Stimulated activated CD8-positive, alpha-beta memory T cell treated with anti-CD3 and anti-CD28 coated beads, Interleukin-15, amount 100 ng/mL, for 24 hours (primary cell): Measurements from ENCODE around the gene PDLIM5.
"Not testable (repeated sequence)": the region's sequence is repeated elsewhere in the genome, so short reads cannot be mapped to it uniquely, and the experiment has no call there.

Experiments
- DNase-seq: peaks from one replicate; pipeline ENCODE4 v3.0.0-alpha.2; 2020; ENCODE audit warnings: low read depth

Gene PDLIM5

GRCh38 chr4:94530073-94530472 lies 78.3 kb downstream of the PDLIM5 start:
- DNase-seq = no peak

DNA sequence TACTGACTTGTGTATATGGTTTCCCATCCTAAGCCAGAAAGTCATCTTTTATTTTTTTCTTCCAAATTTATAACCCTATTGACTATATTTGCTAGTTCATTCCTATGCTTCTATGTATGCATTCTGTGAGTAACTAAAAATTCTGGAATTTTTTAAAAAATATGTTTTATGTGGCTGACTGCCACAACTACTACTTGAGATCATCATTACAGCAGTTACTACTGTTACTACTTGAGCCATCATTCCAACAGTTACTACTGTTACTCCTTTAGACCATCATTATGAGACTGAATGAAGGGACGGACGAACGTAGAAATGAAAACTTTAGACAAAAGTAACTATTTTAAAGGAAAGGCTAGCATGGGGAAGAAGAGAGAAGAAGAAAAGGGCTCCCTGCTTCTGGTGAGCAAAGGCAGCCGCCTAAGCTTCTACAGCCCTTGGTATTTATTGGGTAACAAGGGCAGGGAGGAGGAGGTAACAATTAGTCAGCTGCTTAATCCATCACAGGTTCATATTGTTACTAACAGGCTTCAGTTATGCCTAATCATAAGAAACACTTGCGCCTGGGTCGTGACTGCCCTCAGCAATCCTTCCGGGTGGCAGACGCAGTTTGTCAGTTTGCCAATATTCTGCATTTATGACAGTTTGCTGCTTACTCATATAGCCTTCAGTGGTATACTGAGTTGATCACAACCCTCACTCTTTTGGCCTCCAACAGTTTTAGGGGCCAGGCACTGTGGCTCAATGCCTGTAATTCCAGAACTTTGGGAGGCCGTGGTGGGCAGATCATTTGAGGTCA lies 80.4 kb downstream of the PDLIM5 start:
- DNase-seq = no peak

DNA sequence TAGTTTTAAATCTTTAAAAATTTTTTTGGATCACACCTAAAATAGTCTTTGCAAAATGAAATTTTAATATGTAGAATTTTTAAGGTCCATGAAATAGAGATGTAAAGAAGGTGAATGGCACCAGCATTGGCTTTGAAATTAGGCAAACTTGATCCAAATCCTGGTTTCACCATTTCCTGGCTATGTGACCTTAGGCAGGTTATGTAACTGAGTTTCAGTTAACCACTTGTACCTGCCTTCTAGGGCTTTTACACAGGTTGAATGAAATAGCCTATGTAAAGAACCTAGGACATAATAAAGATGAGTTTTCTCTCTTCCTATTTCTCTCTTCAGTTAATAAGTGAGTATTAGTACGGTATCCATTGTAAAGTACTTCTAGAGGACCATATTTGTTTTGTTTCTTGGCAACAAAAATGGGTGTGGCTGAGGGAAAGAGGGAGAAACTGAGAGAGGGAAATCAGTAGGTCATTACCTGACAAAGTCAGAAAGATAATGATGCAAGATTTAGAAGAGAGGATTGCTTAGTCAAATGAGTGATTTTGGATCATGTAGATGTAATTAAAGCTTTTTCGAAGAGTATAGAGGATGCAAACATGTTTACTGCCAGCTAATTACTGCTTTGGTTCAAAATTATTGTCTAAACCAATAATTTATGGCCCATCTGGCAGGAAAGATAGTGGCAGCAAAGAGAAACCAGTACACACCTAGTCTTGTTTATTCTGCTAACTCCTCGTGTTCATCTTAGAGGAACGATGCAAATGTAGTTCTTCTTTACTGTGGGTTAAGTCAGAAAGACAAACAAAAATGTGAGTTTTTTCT lies 81.9 kb downstream of the PDLIM5 start:
- no peak for DNase-seq

DNA sequence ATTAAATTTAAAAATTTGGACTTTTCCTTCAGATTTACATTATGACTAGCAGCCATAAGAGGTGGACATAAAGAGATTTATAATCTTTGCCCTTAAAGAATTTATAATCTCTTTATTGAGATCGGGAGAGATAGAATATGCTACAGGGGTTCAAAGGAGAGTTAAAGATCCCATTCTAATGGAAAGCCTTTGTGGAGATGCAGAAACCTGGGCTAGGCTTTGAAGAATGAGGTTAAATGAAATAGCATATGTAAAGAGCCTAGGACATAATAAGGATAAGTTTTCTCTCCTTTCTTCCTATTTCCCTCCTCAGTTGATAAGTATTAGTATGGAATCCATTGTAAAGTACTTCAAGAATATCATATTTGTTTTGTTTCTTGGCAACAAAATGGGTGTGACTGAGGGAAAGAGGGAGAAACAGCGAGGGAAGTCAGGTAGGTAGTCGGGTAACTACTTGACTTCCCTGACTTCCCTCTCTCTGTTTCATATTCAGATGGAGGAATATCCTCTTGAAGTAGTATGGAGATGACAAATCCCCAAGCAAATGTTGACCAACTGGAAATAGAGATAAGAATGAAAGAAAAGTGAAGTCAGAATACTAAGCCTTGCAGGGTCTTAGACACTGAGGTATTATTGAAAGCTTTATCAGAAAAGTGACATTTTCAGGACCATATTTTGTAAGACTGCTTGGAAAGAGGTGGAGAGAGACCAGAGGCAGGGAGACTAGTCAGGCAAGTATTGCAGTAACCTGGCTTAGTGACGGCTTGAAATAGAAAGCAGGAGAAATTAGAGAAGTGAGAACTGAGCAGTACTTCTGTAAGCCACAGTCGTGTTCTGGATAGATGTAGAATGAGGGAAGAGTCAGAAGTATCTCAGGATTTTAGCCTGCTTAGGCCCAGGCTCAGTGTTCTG lies 82.9 kb downstream of the PDLIM5 start:
- DNase-seq = no peak

DNA sequence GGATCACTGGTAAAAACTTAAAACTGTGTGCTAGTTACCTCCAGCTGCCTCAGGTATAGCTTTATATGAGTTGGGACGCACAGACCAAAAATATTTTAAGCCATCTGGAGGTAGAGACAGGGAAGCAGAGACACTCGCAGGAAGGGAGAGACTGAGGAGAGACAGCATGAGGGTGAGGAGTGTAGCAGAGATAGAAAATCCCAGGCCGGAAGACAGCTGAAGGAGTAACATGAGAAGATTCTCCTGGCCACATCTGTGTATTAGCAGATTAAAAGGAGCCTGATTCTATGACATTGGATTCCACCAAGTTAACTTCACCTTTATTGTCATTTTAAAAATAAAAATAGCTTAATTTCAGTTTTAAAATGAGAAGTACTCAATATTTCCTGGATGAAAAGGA lies 84.3 kb downstream of the PDLIM5 start:
- DNase-seq = no peak

DNA sequence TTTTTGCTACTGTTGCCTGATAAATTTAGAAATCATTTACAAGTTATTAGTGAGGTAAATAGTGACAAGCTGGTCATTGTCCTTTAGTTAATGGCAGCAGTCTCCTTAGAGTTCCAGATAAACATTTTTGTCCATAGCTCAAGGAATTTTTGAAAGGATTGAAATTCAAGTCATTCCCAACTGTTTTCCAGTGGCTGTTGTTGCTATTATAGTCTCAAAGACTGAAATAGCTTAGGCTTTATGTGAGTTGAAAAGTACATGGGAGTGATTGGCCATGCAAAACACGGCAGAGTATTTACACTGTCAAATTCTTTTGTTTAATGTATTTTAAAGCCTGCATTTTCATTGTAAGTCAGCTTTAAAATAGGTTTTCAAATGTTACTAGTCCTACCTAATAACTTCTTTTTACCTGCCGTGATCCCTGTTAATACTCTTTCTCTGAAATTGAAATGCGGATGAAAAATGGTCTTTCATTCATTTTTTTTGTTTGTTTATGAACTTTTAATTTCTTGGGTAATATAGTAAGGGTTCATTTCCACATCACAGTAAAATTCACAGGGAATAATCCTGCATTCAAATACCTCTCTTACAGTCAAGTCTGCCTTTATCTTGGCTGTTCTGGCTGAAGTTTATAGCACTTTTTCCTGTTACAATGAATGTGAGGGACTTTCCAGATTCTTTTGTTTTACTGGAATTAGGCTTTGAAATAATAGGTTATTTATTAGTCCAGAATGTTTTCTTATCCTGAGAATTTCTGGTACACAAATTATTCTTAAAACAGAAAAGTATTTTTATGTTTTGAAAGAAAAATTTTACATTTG lies 85.1 kb downstream of the PDLIM5 start:
- DNase-seq = no peak

DNA sequence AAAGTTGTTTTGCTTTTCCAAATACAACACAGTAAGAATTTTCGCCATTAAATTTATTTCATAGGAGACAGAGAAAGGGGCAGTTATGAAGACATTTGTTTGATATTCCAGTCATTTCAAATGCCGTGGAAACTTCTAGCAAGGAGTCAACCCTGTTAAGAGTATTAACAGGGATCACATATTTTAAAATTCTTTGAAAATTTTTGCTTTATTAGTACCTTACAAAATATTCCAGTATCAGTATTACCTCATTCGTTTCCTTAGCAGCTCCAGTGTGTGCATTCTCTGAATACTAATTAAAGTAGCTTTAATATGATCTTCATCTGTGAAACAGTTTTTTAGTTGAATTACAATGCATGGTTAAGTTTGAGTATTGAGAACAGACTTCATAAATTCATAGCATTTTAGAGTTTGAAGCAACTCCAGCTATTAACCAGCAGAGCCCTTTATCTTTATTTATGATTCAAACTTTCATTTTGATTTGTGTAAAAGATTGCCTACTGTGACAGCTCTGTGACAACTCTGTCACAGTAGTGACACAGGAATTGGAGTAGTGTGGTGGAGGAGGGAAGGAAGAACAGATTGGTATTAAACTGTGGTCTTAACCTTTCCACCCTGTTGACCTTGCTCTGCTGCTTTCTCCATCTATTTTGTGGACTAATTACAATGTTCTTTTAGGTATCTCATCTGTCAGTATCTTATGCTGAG lies 86.3 kb downstream of the PDLIM5 start:
- DNase-seq = no peak

- no peak for DNase-seq
Measured at GRCh38 chr4:94540476-94540875, 88.7 kb downstream of the PDLIM5 start.

- DNase-seq = no peak
Measured at GRCh38 chr4:94544811-94545210, 93.1 kb downstream of the PDLIM5 start.

- DNase-seq = no peak
Measured at GRCh38 chr4:94545296-94545695, 93.6 kb downstream of the PDLIM5 start.

- no peak for DNase-seq
Measured at GRCh38 chr4:94546949-94547348, 95.2 kb downstream of the PDLIM5 start.

GRCh38 chr4:94548571-94548970 lies 96.8 kb downstream of the PDLIM5 start:
- no peak for DNase-seq

- no peak for DNase-seq
Measured at GRCh38 chr4:94550352-94550751, 98.6 kb downstream of the PDLIM5 start.

DNA sequence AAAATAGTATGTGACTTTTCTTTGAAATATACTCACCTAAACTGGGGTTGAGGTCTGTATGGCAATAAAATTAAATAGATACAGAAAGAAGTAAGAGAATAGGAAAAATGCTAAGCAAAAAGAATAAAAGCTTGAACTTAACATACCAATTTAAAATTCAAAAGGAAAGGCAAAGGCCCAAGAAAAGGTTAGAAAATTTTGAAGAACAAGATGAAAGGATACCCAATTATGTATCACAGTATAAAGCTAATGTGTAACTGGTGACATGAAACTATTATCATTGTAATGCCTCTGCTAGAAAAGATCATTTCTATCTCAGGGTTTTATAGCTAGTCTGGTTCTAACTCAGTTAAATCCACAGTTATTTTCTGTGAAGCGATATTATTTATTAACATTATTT lies 99.1 kb downstream of the PDLIM5 start:
- DNase-seq = no peak

- DNase-seq = no peak
Measured at GRCh38 chr4:94551643-94552564, 100.2 kb downstream of the PDLIM5 start.

- DNase-seq = not testable (repeated sequence)
Measured at GRCh38 chr4:94556047-94556446, 104.3 kb downstream of the PDLIM5 start.

- DNase-seq = not testable (repeated sequence)
Measured at GRCh38 chr4:94557632-94558031, 105.9 kb downstream of the PDLIM5 start.

- DNase-seq = no peak
Measured at GRCh38 chr4:94558392-94558904, 106.7 kb downstream of the PDLIM5 start.

DNA sequence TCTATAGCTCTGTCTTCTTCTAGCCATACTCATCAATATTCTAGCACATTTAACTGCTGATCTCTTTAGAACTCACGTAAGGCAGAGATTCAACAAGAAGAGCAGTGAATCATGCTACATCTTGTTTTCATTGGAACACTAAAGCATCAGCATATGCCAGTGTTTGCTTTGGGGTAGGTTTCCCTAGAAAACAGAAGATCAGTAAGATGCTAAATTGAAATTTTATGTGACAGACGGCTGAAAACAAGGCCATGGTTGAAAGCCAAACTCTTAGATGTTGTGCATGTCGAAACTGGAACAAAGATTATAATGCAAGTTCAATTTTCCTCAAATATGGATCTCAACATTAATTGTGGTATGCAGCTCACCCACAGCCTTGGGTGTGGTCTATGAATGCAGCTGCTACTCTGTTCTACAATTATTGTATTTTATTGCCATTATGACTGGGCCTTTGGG lies 107.6 kb downstream of the PDLIM5 start:
- DNase-seq = no peak
